ENCODE data around the gene MNT. TPM values are rescaled to one million over a fixed set of nuclear protein-coding genes. Genes with fewer than 3 reads are reported as not detected.

The MNT gene
- total and polyA plus RNA-seq, 9 of the 15 experiments (the other 6 are each of a cell fraction or from before 2014, with no cell fraction given): 0.18 to 23.8 (median 5.3) TPM

DNA sequence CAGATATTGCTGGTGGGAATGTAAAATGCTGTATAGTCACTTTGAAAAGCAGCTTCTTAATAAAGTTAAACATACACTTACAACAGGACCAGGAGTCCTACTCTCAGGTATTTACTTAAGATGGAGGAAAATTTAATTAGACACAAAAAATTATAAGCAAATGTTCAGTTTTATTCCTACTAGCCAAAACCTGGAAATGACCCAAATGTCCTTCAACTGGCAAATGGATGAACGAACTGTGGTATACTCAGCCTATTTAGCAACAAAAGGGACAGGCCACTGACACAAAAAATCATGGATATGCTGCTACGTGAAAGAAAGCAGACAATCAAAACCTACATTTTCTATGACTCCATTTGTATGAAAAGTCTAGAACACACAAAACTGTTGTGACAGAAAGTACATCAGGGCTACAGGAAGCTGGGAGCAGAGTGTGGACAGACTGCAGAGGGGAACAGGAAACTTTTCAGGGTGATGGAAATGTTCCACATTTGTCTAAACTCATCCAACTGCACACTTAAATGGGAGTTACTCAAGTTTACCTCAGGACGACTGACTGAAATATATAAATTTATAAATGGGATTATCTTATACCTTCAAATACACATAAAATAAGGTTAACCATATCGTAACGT is 49.3 kb upstream of the MNT start (continued):
- TF ChIP-seq, protein P1, sequence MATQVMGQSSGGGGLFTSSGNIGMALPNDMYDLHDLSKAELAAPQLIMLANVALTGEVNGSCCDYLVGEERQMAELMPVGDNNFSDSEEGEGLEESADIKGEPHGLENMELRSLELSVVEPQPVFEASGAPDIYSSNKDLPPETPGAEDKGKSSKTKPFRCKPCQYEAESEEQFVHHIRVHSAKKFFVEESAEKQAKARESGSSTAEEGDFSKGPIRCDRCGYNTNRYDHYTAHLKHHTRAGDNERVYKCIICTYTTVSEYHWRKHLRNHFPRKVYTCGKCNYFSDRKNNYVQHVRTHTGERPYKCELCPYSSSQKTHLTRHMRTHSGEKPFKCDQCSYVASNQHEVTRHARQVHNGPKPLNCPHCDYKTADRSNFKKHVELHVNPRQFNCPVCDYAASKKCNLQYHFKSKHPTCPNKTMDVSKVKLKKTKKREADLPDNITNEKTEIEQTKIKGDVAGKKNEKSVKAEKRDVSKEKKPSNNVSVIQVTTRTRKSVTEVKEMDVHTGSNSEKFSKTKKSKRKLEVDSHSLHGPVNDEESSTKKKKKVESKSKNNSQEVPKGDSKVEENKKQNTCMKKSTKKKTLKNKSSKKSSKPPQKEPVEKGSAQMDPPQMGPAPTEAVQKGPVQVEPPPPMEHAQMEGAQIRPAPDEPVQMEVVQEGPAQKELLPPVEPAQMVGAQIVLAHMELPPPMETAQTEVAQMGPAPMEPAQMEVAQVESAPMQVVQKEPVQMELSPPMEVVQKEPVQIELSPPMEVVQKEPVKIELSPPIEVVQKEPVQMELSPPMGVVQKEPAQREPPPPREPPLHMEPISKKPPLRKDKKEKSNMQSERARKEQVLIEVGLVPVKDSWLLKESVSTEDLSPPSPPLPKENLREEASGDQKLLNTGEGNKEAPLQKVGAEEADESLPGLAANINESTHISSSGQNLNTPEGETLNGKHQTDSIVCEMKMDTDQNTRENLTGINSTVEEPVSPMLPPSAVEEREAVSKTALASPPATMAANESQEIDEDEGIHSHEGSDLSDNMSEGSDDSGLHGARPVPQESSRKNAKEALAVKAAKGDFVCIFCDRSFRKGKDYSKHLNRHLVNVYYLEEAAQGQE (IDR thresholded peaks at IDR 0.05; ENCODE audit: borderline replicate concordance): no peak
- TF ChIP-seq, protein P1 (CRISPR knock-in tag; IDR thresholded peaks at IDR 0.05; ENCODE audit: low read depth): no peak
- TF ChIP-seq NCOA6 (IDR thresholded peaks at IDR 0.05) (no peak), SUPT5H (IDR thresholded peaks at IDR 0.05) (no peak), HMGN3 (IDR thresholded peaks at IDR 0.05; ENCODE audit: borderline replicate concordance, extremely low read depth, insufficient read length, low read depth, low read length) (no peak), ZFPM2 (CRISPR knock-in tag; IDR thresholded peaks at IDR 0.05) (no peak)
- TF ChIP-seq, protein P2, sequence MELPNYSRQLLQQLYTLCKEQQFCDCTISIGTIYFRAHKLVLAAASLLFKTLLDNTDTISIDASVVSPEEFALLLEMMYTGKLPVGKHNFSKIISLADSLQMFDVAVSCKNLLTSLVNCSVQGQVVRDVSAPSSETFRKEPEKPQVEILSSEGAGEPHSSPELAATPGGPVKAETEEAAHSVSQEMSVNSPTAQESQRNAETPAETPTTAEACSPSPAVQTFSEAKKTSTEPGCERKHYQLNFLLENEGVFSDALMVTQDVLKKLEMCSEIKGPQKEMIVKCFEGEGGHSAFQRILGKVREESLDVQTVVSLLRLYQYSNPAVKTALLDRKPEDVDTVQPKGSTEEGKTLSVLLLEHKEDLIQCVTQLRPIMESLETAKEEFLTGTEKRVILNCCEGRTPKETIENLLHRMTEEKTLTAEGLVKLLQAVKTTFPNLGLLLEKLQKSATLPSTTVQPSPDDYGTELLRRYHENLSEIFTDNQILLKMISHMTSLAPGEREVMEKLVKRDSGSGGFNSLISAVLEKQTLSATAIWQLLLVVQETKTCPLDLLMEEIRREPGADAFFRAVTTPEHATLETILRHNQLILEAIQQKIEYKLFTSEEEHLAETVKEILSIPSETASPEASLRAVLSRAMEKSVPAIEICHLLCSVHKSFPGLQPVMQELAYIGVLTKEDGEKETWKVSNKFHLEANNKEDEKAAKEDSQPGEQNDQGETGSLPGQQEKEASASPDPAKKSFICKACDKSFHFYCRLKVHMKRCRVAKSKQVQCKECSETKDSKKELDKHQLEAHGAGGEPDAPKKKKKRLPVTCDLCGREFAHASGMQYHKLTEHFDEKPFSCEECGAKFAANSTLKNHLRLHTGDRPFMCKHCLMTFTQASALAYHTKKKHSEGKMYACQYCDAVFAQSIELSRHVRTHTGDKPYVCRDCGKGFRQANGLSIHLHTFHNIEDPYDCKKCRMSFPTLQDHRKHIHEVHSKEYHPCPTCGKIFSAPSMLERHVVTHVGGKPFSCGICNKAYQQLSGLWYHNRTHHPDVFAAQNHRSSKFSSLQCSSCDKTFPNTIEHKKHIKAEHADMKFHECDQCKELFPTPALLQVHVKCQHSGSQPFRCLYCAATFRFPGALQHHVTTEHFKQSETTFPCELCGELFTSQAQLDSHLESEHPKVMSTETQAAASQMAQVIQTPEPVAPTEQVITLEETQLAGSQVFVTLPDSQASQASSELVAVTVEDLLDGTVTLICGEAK (IDR thresholded peaks at IDR 0.05): no peak
- TF ChIP-seq, protein P2 (CRISPR knock-in tag; IDR thresholded peaks at IDR 0.05): no peak

Data from K562 (cell line).